ENCODE data around the gene TSPAN32. TPM values are rescaled to one million over a fixed set of nuclear protein-coding genes. Genes with fewer than 3 reads are reported as not detected.

TSPAN32 gene
- total and polyA plus RNA-seq, 3 experiments from 2014 or later, result 6.6 to 68.5 (median 7.4) TPM

- H3K36me3 Mint-ChIP-seq, result no peaks in the 10 kb centered on the region
- Histone ChIP-seq H3K27me3 (ENCODE audit: insufficient read depth, low read length, poor library complexity, severe bottlenecking) (no peaks in the 10 kb centered on the region), H3K4me1 (ENCODE audit: insufficient read depth, low read length) (no peaks in the 10 kb centered on the region), H3K4me3 (ENCODE audit: low read length) (no peak overlapping the region), H3K9me3 (ENCODE audit: low read length) (no peaks in the 10 kb centered on the region), H3K27ac (ENCODE audit: low read depth, low read length) (no peak overlapping the region), H3K36me3 (ENCODE audit: insufficient read depth, low read length) (no peaks in the 10 kb centered on the region)
- ChIA-PET POLR2A (no interaction called here), CTCF (no interaction called here)
- H3K4me1 Mint-ChIP-seq, result no peaks in the 10 kb centered on the region
- no peak overlapping the region for H3K27ac Mint-ChIP-seq
- no peak for DNase-seq
- peaks cover 0 to 3% of the 10 kb centered on the region in 2 donors for H3K27me3 Mint-ChIP-seq
- H3K4me3 Mint-ChIP-seq, result no peak overlapping the region
- H3K9me3 Mint-ChIP-seq, result no peaks in the 10 kb centered on the region
Measured at GRCh38 chr11:2367266-2368160, 65.7 kb downstream of the TSPAN32 start.

Other genes with a start within 250 kb of the TSPAN32 start
- gene IGF2, start 162.6 kb upstream of the TSPAN32 start, total RNA-seq, result 1 to 10 TPM; 3.3 to 3.5 TPM
- not detected for gene IGF2, start 162.6 kb upstream of the TSPAN32 start, polyA plus RNA-seq
- not detected for gene INS, start 140.8 kb upstream of the TSPAN32 start, total RNA-seq
- gene INS, start 140.8 kb upstream of the TSPAN32 start, polyA plus RNA-seq, result not detected
- not detected for gene TH, start 130.2 kb upstream of the TSPAN32 start, total RNA-seq
- gene TH, start 130.2 kb upstream of the TSPAN32 start, polyA plus RNA-seq, result not detected
- under 1 TPM; 0.22 to 0.55 TPM for gene ASCL2, start 31.4 kb upstream of the TSPAN32 start, total RNA-seq
- 8.9 TPM for gene ASCL2, start 31.4 kb upstream of the TSPAN32 start, polyA plus RNA-seq
- gene C11orf21, start 95 bp upstream of the TSPAN32 start, total RNA-seq, result 1 to 10 TPM; 8.8 to 9.4 TPM
- 30.1 TPM for gene C11orf21, start 95 bp upstream of the TSPAN32 start, polyA plus RNA-seq
- 100 to 1,000 TPM; 176 to 189 TPM for gene CD81, start 75.3 kb downstream of the TSPAN32 start, total RNA-seq
- gene CD81, start 75.3 kb downstream of the TSPAN32 start, polyA plus RNA-seq, result 107 TPM
- gene TSSC4, start 98.7 kb downstream of the TSPAN32 start, total RNA-seq, result 10 to 100 TPM; 79.6 to 84.1 TPM
- gene TSSC4, start 98.7 kb downstream of the TSPAN32 start, polyA plus RNA-seq, result 85.6 TPM
- not detected for gene TRPM5, start 142.5 kb downstream of the TSPAN32 start, total RNA-seq
- gene TRPM5, start 142.5 kb downstream of the TSPAN32 start, polyA plus RNA-seq, result not detected
- gene KCNQ1, start 143.0 kb downstream of the TSPAN32 start, total RNA-seq, result 1 to 10 TPM; 2.6 to 3.4 TPM
- gene KCNQ1, start 143.0 kb downstream of the TSPAN32 start, polyA plus RNA-seq, result 5.7 TPM